ENCODE results near the gene LPIN1.

LPIN1 gene

GRCh38 chr2:11746376-11746806 is at the start of gene LPIN1:
Gene LPIN1 (plus strand): TSS chr2:11746632. CDS start chr2:11765542, 18,910 bp downstream.
- peak; percentile 81 for DNase-seq (ENCODE audit: low read depth)
- TF ChIP-seq CTCF (conservative IDR thresholded peaks at IDR 0.05; ENCODE audit: low read length), result no peak

GRCh38 chr2:11696736-11697102 is 49.7 kb upstream of the LPIN1 start:
- H3K4me3 ChIP-seq (ENCODE audit: low read length), result no peak overlapping the region
- no peak for TF ChIP-seq CTCF (conservative IDR thresholded peaks at IDR 0.05; ENCODE audit: low read length)
- DNase-seq (ENCODE audit: low read depth), result no peak

More at GRCh38 chr2:11746376-11746806, at the start of gene LPIN1:
- H3K4me3 ChIP-seq (ENCODE audit: low read length), result peak within 1 kb of the TSS; percentile 82

GRCh38 chr2:11697103-11697871 is 49.1 kb upstream of the LPIN1 start:
- no peak overlapping the region for H3K4me3 ChIP-seq (ENCODE audit: low read length)
- peak; percentile 72 for DNase-seq (ENCODE audit: low read depth)
- no peak for TF ChIP-seq CTCF (conservative IDR thresholded peaks at IDR 0.05; ENCODE audit: low read length)

GRCh38 chr2:11698009-11698922 is 48.2 kb upstream of the LPIN1 start:
- DNase-seq (ENCODE audit: low read depth), result peak; percentile 71
- TF ChIP-seq CTCF (conservative IDR thresholded peaks at IDR 0.05; ENCODE audit: low read length), result peak; percentile 33
- H3K4me3 ChIP-seq (ENCODE audit: low read length), result no peak overlapping the region

GRCh38 chr2:11699686-11700670 is 46.5 kb upstream of the LPIN1 start:
- no peak for TF ChIP-seq CTCF (conservative IDR thresholded peaks at IDR 0.05; ENCODE audit: low read length)
- no peak overlapping the region for H3K4me3 ChIP-seq (ENCODE audit: low read length)
- DNase-seq (ENCODE audit: low read depth), result no peak

- no peak for DNase-seq (ENCODE audit: low read depth)
- TF ChIP-seq CTCF (conservative IDR thresholded peaks at IDR 0.05; ENCODE audit: low read length), result no peak
- H3K4me3 ChIP-seq (ENCODE audit: low read length), result no peak overlapping the region
Observed at GRCh38 chr2:11701206-11701605, 45.2 kb upstream of the LPIN1 start.
